ENCODE data around the gene TJP3.

TJP3 gene

DNA sequence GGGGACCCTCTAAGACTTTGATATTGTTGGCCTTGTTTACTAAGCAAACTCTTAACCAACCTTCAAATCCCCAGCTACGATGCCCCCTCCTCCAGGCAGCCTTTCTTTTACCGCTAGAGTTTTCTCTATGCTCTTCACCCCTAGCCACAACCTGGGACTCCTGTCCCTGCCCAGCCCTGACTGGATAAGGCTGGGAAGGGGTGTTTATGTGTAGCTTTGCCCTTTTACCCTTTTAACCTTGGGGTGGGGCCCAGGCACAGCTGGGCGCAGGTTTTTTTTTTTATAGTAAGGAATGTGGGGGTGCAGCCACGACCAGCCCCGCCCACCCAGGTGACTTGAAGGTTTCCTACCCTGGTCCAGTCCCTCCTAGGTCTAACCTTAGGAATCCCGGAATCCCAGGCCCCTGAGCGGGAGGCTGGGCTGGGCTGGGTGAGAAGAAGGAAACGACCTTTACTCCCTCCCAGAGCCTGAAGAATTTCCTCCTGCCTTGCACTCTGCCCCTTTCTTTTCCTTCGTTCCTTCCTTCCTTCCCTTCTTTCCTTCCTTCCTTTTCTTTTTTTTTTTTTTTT is 12.2 kb downstream of the TJP3 start:
- DNase-seq = no peak

DNA sequence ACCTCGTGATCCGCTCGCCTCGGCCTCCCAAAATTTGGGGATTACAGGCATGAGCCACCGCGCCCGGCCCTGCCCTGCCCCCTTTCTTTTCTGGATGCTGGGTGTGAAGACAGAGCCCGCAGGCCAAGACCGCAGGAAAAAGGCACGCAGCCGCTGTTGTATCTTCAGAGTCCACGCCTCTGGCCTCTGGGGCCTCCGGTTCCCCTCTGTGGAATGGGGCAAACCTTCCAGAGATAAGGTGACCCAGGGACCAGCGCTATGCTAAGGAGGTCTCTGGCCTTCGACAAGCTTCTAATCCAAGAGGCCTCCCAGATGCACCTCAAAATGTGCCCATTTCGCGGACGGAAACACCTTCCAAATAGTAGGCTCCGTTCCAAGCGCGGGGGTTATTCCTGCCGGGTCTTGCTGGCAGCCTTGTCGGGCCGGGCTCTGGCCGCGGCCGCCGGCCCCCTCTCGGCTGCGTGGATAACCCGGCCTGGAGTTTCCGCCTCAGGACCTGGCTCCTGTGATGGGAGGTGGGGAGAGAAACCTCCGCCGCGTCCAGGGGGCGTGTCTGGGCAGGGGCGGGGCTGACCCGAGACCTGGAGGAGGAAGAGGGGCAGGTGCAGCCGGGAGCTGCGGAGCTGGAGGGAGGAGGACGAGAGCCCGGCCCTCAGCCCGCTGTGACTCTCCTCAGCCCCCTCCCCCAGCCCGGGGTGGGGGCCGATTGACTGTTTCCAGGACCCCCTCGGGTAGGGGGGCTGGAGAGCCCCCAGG is 13.1 kb downstream of the TJP3 start:
- peak; percentile 92 for DNase-seq

DNA sequence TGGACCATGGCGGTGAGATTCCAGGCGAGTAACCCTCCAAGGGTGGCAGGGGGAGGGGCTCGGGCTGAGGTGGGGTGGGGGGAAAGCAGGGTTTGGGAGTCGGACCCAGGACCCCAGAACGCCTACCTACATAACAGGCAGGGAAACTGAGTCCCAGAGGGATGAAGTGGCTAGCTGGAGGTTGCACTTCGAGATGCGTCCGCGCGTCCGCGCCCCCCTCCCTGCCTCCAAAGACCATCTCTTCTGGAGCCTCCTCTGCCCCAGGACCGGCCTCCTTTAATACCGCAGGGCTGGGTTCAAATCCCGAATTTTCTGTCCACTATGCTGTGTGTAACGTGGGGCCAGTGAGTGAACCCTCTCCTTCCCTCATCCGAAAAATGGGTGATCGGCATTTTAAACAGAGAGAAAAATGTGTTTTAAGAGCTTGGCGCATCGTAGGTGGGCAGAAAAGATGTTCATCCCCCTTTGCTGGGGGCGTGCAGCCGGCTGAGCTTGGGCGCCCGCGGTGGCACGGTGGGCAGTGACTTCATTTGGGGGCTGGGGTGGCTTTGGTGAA is 13.8 kb downstream of the TJP3 start:
- no peak for DNase-seq

DNA sequence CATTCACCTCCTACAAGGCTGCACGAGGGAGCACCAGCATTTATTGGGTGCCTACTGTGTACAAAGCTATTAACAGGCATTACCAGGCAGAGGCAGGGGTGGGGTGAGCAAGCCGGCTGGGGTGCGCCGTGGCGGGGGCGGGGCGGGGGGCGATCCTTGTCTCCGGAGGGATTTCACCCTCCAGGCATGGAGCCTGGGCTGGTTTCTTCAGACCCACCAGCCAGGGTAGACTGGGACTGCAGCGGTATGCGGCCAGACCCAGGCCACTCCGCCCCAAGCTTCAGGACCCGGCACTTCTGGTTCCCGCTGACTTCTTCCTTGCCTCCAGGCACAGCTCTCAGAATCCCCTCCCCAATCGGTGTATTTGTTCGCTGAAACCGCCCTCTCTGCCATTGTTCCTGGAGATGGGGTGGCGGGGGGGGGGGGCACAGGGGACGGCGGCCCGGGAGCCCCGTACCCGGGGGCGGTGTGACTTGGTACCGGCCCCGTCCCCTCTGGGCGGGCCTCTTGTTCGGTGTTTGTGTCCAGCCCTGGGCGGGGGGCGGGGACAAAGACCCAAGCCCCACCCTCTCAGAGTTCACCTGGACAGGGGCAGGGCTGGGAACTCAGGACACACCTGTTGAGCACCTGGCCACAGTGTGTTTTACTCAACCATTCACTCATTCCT is 14.4 kb downstream of the TJP3 start:
- DNase-seq = no peak

DNA sequence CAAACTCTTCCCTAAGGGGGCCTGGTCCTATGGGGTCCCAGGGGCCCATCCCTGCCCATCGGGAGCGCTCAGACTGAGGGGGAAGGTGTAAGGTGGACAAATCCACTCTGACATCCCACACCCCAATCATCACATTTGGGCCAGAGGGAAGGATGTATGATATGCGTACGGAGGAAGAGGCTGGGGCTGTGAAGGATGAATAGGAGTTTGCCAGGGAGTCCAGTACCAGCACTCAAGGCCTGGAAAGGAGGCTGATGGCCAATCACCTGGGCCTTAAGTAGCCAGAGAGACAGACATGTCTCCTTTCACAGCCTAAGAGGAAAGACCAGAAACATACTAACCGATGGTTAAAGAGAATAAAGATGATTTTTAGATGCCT is 14.9 kb downstream of the TJP3 start:
- no peak for DNase-seq

DNA sequence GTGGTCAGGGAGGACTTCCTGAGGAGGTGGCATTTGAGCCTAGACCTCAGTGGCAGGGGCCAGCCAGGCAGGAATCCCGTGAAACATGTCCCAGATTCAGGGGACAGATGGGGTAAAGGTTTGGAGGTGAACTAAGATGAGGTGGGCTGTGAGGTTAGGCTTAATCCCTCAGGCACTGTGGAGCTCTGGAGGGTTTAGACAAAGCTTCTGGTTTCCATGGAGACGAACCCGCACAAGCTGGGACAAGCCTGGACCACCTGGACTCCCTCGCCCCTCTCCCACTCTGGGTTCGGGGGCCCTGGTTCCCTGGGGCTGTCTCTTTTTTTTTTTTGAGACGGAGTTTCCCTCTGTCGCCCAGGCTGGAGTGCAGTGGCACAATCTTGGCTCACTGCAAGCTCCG is 15.7 kb downstream of the TJP3 start:
- no peak for DNase-seq

DNA sequence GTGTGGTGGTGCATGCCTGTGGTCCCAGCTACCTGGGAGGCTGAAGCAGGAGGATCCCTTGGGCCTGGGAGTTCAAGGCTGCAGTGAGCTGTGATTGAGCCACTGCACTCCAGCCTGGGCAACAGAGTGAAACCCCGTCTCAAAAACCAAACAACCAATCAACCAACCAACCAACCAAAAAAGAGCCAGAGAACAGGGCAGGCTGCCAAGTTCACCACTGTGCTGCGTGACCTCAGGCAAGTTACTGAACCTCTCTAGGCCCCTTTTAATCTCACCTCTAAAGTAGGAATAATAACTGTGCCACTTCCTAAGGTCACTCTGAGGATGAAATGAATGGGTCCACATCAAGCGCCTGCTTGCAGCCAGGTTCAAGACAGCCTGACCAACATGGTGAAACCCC is 16.9 kb downstream of the TJP3 start:
- DNase-seq = no peak

DNA sequence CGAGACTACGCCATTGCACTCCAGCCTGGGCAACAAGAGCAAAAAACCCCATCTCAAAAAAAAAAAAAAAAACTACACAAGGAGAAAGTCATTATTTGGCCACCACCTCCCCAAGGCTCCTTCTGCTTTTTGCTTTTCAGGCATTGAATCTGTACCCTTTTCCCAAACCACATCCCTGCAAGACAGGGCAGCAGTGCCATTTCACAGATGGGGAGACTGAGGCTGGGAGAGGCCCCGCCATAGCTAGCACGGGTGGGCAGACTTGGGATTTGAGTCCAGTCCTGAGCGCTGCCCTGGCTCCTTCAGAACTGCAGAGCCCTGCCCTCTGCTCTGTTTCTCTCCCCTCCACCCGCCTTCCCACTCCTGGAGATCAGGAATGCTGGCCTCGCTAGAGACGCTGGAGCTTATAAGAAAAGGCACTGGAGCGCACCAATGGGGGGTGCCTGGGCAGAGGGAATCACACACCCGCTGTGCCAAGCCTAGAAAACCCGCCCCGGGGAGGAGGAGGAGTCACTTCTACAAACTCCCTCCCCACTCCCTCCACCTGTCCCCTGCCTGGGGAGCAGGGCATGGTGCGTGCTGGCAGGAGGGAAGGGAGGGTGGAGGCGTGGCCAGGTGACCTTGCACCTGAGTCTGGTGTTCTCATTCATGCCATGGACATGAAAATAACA is 17.6 kb downstream of the TJP3 start:
- no peak for DNase-seq

DNA sequence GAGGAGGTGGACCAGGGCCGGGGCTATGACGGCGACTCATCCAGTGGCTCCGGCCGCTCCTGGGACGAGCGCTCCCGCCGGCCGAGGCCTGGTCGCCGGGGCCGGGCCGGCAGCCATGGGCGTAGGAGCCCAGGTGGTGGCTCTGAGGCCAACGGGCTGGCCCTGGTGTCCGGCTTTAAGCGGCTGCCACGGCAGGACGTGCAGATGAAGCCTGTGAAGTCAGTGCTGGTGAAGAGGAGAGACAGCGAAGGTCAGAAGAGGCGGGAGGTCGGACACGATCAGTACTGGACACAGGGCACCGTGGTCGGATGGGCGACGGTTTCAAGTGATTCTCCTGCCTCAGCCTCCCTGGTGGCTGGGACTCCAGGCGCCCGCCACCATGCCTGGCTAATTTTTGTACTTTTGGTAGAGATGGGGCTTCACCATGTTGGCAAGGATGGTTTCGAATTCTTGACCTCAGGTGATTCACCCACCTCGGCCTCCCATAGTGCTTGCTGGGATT is 22.3 kb downstream of the TJP3 start:
- DNase-seq = no peak

DNA sequence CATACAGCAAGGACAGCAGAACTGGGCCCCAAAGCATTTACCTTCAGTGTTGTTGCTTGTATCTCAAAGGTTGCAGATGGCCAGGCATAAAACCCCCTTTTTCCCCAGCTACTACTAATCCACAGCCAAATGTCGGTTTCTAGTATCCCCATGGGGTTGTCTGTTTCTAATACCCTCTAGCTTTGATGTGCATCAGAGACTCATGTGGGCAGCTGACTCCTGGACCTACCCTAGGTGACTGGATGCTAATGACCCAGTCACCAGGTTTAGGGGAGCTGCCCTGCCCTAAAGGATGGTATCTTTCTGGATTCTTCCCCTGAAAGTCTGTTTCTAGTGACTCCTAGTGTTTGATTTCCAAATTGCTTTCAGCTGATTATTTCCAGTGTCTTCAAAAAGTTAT is 23.9 kb downstream of the TJP3 start:
- no peak for DNase-seq

DNA sequence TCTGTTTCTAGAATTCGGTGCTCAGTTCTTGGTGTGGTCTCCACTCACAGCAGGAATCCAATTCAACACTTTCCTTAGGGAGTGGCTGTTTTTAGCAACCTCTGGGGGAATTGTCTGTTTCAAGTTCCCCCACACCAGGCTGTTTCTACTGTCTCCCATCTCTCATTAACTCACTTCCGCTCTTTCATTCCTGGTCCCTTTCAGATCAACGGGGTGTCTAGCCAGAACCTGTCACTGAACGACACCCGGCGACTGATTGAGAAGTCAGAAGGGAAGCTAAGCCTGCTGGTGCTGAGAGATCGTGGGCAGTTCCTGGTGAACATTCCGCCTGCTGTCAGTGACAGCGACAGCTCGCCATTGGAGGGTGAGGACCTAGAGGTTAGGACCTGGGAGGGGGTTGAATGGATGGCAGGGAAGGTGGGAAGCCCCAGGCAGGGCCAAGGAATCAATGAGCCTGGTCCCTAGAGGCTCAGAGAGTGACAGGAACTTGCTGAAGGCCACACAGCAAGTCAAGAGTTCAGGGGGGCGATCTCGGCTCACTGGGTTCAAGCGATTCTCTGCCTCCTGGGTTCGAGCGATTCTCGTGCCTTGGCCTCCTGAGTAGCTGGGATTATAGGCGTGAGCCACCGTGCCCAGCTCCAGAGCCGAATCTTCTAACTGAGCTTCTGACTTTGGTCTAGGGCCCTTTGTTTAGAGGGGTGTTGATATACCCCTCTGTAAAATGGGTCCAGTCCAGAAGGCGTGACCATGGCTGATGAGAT is 25.5 kb downstream of the TJP3 start:
- no peak for DNase-seq

DNA sequence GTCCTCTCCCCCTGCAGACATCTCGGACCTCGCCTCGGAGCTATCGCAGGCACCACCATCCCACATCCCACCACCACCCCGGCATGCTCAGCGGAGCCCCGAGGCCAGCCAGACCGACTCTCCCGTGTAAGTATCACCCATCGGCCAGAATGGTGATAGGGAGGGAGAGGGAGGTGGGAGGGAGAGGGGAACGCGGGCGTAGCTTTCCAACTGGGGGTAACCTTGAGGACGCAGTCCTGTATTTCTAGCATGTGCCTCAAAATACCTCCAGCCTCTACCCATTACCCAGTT is 26.1 kb downstream of the TJP3 start:
- no peak for DNase-seq

DNA sequence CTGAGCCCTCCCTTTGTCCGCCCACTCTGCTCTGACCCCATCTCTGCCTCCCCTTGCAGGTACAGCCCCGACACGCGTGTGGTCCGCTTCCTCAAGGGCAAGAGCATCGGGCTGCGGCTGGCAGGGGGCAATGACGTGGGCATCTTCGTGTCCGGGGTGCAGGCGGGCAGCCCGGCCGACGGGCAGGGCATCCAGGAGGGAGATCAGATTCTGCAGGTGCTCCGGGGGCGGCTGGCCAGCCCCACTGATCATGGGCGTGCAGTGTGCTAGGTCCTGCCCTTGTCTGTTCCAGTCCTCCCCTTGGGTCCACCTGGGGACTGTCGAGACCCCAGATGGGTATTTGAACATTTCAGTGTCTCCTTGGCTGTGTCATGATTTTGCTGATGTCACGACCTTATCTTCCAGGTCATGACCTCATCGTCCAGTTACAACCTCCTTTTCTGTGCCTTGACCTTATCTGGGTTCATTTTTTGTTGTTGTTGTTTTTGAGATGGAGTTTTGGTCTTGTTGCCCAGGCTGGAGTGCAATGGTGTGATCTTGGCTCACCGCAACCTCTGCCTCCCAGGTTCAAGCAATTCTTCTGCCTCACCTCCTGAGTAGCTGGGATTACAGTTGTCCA is 28.0 kb downstream of the TJP3 start:
- no peak for DNase-seq

DNA sequence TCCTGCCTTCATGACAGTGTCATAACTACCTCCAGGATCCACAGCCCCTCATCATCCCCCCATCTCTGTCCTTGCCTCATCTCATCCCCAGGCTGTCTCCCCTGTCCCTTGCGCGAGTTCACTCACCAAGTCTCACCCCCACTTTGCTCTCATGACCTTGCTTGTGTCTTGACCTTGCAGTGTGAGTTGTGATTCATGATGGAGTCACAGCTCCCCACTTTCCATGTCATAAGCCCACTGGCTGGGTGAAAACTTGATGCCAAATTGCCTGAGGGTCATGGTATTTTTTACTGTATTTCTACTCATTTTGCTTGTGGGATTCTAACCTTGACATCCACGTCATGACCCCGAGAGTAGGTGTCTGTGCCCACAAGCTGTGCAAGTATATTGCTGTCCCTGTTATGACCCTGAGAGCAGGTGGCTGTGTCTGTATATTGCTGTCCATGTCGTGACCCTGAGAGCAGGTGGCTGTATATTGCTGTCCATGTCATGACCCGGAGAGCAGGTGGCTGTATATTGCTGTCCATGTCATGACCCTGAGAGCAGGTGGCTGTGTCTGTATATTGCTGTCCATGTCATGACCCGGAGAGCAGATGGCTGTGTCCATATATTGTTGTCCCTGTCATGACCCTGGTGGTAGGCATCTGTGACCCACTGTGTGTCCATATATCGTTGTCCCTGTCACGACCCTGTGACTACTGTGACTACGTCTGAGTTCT is 29.5 kb downstream of the TJP3 start:
- DNase-seq = no peak

DNA sequence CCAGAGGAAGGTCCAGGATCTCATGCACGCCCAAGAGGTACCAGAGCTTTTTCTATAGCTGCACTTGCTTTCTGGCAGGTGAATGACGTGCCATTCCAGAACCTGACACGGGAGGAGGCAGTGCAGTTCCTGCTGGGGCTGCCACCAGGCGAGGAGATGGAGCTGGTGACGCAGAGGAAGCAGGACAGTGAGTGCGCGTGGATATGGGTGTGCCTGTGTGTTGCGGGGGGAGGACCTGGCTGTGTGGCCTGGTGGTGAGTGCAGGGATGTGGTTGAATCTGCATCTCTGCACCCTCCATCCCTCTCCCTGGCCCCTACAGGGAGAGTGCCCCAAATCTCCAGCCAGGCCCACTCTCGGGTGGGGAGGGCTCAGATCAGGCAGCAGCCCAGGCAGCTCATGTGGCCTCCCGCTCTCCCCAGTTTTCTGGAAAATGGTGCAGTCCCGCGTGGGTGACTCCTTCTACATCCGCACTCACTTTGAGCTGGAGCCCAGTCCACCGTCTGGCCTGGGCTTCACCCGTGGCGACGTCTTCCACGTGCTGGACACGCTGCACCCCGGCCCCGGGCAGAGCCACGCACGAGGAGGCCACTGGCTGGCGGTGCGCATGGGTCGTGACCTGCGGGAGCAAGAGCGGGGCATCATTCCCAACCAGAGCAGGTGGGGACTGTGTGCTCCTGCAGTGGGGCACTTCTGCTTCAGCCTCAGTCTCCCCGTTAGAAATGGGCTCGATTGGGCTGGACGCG is 30.5 kb downstream of the TJP3 start:
- DNase-seq = no peak

DNA sequence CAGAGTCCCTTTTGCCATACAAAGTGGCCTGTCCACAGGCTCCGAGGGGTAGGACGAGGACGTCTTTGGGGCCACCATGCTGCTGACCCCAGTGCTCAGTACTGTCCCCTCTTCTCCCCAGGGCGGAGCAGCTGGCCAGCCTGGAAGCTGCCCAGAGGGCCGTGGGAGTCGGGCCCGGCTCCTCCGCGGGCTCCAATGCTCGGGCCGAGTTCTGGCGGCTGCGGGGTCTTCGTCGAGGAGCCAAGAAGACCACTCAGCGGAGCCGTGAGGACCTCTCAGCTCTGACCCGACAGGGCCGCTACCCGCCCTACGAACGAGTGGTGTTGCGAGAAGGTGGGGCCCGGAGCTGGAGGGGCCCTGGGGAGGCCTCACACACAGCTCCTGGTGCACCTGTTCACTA is 32.2 kb downstream of the TJP3 start:
- DNase-seq = no peak

DNA sequence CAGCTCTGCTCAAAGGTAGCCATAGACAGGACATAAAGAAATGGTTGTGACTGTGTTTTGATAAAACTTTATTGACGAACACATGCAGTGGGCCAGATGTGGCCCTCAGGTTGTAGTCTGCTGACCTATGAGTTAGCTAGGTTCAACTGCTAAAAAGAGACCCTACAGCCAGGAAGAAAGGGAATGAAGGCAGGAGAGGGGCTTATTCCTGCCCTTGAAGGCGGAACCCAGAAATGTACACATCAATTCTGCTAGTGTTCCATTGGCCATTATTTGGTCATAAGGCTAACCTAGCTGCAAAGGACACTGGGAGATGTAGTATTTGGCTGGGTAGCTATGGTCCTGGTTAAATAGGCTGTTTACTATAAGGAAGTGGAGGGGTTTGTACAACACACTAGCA is 35.3 kb downstream of the TJP3 start:
- DNase-seq = no peak

DNA sequence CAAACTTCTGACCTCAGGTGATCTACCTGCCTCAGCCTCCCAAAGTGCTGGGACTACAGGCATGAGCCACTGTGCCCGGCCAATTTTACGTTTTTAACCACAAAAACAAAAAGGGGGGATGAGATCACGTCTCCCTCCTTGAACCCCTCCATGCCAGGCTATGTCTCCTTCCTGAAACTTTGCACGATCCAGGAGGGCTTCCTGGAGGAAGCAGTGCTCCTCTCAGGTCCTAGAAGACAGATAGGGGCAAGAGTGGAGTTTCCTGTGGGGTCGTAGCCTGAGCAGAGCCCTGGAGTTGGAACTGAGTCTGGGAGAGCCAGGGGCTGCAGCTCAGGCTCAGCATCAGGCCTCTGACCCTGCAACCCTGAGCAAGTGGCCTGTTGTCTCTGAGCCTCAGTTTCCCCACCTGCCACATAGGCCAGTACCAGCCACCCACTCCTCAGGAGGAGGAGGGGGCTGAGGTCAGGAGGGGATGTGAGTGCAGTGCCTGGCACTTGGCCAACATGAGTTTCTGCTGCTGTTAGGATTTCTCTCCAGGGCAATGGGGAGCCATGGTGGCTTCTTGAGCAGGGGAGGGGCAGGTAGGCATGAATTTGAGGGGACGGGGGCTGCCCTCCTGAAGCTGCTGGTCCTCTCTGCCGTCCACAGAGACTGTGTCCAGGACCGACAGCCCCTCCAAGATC is 37.3 kb downstream of the TJP3 start:
- DNase-seq = no peak

DNA sequence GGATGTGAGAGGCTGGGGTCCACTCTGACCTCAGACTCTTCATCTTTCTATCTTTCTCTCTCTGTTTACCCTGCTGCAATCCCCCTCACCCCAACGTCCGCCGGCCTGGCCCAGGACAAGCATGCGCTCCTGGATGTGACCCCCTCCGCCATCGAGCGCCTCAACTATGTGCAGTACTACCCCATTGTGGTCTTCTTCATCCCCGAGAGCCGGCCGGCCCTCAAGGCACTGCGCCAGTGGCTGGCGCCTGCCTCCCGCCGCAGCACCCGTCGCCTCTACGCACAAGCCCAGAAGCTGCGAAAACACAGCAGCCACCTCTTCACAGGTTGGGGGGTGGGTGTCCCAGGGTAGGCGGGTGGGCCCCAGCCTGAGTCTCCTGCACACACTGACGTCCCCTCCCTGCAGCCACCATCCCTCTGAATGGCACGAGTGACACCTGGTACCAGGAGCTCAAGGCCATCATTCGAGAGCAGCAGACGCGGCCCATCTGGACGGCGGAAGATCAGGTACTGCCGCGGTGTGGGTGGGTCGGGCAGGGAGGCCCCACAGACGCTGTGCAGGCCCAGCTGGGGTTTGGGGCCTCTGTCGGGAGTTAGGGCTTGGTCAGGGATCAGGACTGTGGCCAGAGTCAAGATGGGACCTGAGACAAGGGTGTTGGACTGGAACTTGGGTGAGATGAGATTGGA is 38.3 kb downstream of the TJP3 start:
- no peak for DNase-seq

DNA sequence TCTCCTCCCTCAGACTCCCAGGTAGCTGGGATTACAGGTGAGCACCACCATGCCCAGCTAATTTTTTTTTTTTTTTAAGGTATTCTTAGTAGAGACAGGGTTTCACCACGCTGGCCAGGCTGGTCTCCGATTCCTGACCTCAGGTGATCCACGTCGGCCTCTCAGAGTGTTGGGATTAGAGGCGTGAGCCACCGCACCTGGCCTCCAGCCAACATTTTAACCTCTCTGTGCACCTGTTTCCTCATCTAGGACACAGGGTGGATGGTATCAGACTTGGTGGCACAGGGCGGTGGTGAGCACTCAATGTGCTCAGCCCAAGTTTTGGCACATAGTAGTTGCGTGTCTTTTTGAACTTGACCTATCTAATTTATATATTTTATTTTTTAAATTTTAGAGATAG is 40.8 kb downstream of the TJP3 start:
- DNase-seq = no peak
